ENCODE measurements around the gene MKRN2OS.
A peak's percentile ranks its signal among the peaks of the same experiment; 100 is the strongest.

The MKRN2OS gene

DNA sequence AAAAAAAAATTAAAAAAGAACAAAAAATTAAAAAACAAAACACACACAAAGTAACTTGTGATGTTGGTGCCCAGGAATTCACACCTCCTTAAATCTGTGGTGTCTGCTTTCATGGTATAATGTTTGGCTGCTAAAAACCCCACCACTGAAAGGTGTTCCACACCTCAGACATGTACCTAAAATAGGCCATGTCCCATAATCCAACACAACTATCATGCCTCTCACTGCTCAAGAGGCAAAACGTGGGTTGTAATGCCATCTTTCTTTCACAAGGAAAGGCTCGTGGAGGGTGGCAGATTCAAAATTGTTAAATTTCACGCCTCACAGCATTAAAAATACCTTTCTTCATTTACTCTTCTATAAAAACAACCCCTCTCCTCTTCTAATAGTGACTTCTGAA lies 41.1 kb upstream of the MKRN2OS start:
- no peak for TF ChIP-seq CTCF (IDR thresholded peaks at IDR 0.05; ENCODE audit: control extremely low read depth, extremely low read depth, low read depth, missing control alignments)
- POLR2A ChIA-PET = no interaction called here
- DNase-seq (ENCODE audit: extremely low spot score) = no peak
- CTCF ChIA-PET = interaction anchor here (1.1 to 1.3 kb wide), 2 partner anchors 14 to 28 kb away, joined by 3 read pairs; no protein-coding TSS in a partner anchor

GRCh38 chr3:12585970-12586369 lies 40.7 kb upstream of the MKRN2OS start:
- POLR2A ChIA-PET = no interaction called here
- DNase-seq (ENCODE audit: extremely low spot score) = peak; percentile 27
- CTCF ChIA-PET = no interaction called here
- TF ChIP-seq CTCF (IDR thresholded peaks at IDR 0.05; ENCODE audit: control extremely low read depth, extremely low read depth, low read depth, missing control alignments) = no peak

- ChIA-PET CTCF (interaction anchor here (0.6 to 1.7 kb wide), 6 partner anchors 10 to 134 kb away, joined by 3 to 8 read pairs (median 4); no protein-coding TSS in a partner anchor), POLR2A (no interaction called here)
- no peak for TF ChIP-seq CTCF (IDR thresholded peaks at IDR 0.05; ENCODE audit: control extremely low read depth, extremely low read depth, low read depth, missing control alignments)
- no peak for DNase-seq (ENCODE audit: extremely low spot score)
Measured at GRCh38 chr3:12585181-12585580, 39.9 kb upstream of the MKRN2OS start.

DNA sequence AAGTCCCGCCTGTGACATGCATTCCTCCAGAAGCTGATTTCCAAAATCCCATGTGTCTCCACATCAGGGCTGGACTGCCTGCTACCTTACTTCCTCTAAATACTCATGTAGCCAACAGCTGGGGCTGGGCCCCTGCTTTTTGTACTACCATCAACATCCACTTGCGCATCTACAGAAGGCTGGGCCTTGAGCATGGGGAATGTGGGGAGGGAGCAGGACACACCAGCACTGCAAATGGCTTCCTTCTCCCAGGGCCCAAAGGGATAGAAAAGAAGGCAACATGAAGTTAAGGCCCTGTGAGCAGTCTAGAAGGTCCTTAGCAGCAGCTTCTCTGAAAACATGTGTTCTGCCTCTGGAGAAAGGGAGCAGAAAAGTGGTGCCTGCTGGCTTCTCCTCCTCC lies 38.8 kb upstream of the MKRN2OS start:
- ChIA-PET CTCF (interaction anchor here (1.7 kb wide), 1 partner anchor 18 kb away, joined by 8 read pairs; no protein-coding TSS in a partner anchor), POLR2A (interaction anchor here (1.1 kb wide), 1 partner anchor 26 kb away, joined by 3 read pairs; no protein-coding TSS in a partner anchor)
- no peak for TF ChIP-seq CTCF (IDR thresholded peaks at IDR 0.05; ENCODE audit: control extremely low read depth, extremely low read depth, low read depth, missing control alignments)
- DNase-seq (ENCODE audit: extremely low spot score) = no peak

GRCh38 chr3:12583280-12583679 lies 38.0 kb upstream of the MKRN2OS start:
- CTCF ChIA-PET = interaction anchor here (1.4 to 1.9 kb wide), 2 partner anchors 14 to 46 kb away, joined by 3 to 5 read pairs; no protein-coding TSS in a partner anchor
- TF ChIP-seq CTCF (IDR thresholded peaks at IDR 0.05; ENCODE audit: control extremely low read depth, extremely low read depth, low read depth, missing control alignments) = no peak
- POLR2A ChIA-PET = interaction anchor here (1.1 kb wide), 1 partner anchor 25 kb away, joined by 3 read pairs; no protein-coding TSS in a partner anchor

DNA sequence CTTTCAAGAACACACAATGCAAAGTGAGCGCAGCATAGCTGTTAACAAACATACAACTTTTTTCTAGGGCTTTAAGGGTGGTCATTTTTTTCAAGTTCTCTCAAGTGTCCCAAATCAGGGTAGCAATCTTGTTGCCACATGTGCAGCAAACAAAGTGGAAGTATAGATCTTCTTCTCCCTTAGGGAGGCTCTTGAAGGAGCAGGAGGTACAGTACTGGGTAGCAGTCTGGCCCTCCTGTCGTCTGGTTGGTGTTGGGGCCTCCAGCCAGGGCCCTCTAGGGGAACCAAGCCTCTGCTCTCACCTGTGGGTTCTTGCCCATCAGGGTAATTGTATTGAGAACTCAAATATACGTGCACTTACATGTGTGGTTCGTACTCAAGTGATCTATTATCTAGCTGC lies 37.4 kb upstream of the MKRN2OS start:
- CTCF ChIA-PET = interaction anchor here (1.4 to 1.9 kb wide), 2 partner anchors 15 to 46 kb away, joined by 3 to 5 read pairs; no protein-coding TSS in a partner anchor
- no peak for TF ChIP-seq CTCF (IDR thresholded peaks at IDR 0.05; ENCODE audit: control extremely low read depth, extremely low read depth, low read depth, missing control alignments)

More at GRCh38 chr3:12583280-12583679, 38.0 kb upstream of the MKRN2OS start:
- DNase-seq (ENCODE audit: extremely low spot score) = no peak

More for the DNA sequence above, 37.4 kb upstream of the MKRN2OS start:
- no peak for DNase-seq (ENCODE audit: extremely low spot score)
- POLR2A ChIA-PET = interaction anchor here (1.1 kb wide), 1 partner anchor 20 kb away, joined by 4 read pairs; no protein-coding TSS in a partner anchor
